GM20431 (cell line): ENCODE data around the gene METTL6.
"Not testable (repeated sequence)": the region's sequence is repeated elsewhere in the genome, so short reads cannot be mapped to it uniquely, and the experiment has no call there.

Experiments
- in situ Hi-C: fragments of 300-500 bp; cut with MseI, MboI; formaldehyde crosslinking; loops from one replicate; pipeline ENCODE4 v1.15.0; 2020; ENCODE audit warnings: low sequenced_read_pairs; ENCODE audit not compliant: unreplicated experiment

The METTL6 gene

DNA sequence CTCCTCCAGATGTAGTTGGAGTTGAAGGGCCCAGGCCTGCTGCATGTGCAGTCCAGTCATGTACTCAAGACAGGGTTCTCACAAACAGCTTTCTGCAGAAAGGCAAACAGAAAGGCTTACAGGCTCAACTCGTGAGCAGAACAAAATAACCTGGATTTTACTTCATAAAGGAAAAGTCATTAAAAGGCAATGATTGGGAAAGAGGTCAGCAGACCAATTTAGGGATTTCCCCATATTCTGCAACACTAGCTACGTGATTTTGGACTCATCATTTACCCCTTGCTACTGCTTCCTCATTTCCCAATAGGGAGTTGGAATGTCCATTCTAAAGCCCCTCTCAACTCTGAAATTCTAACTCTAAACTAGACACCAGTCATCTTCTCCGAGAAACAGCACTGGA is 18.1 kb downstream of the METTL6 start:
- in situ Hi-C loops = loop anchor here (25.0 kb wide), 1 partner anchor 297 kb away; no protein-coding TSS in a partner anchor

DNA sequence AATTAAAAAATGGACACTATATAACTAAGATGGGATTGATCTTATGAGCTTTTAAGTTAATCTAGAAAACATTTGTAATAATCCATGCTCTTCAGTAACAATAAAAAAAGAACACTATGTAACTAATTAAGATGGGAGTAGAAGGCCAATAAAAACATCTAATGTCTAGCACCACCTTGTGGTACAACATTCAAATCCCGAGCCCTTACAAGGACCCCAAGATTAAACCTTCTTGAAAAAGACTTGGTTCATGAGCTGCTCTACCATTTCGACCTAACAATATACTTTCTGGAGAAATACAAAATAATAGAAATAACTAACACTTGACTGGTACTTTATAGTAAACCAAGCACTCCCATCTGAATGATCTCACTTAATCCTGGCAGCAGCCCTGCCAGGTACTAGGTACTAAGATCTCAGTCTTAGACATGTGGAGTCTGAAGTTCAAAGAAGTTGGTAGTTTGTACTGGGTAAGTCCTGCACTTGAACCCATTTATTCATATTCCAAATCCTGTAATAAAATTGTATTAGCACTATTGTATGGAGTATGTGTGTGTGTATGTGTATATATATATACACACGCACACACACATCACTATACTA is 21.8 kb downstream of the METTL6 start:
- in situ Hi-C loops = loop anchor here (25.0 kb wide), 1 partner anchor 293 kb away; no protein-coding TSS in a partner anchor

DNA sequence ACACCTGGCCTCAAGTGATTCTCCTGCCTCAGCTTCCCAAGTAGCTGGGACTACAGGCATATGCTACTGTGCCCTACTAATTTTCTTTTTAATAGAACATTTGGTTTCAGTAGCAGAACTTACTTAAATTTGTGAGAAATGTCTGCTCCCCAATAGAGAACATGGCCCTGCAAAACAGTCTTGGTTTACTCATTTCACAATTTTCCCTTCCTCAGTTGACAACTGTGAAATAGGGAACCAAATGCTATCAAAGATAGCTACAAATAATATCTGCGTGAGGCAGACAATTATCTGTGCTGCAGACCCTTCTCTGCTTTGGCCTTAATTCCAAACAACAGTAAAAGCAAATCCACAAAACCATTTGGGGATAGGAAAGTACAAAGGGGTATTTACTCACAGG is 22.6 kb downstream of the METTL6 start:
- in situ Hi-C loops = loop anchor here (25.0 kb wide), 1 partner anchor 292 kb away; no protein-coding TSS in a partner anchor

DNA sequence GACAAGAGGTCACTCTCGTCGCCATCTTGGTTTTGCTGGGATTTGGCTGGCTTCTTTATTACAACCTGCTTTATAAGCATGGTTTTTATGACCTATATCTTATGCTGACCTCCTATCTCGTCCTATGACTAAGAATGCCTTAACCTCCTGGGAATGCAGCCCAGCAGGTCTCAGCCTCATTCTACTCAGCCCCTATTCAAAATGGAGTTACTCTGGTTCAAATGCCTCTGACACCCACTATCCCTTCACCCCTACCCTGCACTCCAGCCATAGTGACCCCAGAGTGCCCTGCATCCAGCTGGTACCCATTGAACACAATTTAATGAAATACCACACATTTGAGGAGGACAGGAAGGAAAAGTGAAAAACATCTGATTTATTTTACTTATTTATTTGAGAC is 23.4 kb downstream of the METTL6 start:
- in situ Hi-C loops = loop anchor here (25.0 kb wide), 1 partner anchor 292 kb away; no protein-coding TSS in a partner anchor

DNA sequence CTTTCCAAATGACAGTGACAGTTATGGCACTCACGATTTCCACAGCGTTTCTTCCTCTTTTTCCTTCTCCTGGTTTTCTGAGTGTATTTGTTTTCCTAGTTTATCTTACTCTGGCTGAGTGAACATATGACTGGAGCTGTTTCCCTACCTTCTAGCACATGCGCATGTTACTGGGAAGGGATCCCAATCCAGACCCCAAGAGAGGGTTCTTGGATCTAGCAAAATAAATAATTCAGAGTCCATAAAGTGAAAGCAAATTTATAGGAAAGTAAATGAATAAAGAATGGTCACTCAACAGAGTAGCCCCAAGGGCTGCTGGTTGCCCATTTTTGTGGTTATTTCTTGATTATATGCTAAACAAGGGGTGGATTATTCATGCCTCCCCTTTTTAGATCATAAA is 23.8 kb downstream of the METTL6 start:
- in situ Hi-C loops = loop anchor here (25.0 kb wide), 1 partner anchor 291 kb away; no protein-coding TSS in a partner anchor

DNA sequence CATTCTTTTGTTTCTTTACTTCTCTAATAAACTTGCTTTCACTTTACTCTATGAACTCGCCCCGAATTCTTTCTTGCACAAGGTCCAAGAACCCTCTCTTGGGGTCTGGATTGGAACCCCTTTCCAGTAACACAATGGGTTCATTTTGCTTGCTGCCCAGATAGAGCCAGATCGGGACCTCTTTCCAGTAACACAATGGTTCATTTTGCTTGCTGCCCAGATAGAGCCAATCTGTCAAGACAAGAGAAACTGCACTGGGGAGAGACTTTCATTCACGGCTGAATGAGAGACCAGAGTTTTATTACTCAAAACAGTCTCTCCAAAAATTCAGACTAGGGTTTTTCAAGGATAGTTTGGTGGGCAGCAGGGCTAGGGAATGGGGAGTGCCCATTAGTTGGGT is 25.4 kb downstream of the METTL6 start:
- in situ Hi-C loops = loop anchor here (25.0 kb wide), 1 partner anchor 290 kb away; no protein-coding TSS in a partner anchor

DNA sequence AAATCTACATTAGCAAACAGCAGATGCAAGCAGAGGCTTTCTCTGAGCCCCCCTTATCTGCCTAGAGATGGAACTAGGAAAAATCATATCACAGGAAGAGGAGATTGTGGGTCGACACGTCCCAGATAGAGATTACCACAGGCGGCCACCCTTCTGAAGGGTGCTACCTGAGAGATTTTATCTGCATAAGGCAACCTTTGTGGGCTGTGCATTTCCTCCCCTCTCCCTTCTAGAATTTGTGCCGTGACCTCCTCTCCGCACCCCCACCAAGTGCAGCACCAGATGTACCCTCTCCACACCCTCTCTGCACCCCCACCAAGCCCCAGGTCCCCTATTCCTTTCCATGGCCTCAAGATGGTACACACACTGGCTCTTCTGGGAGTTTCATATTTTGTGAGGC is 27.4 kb downstream of the METTL6 start:
- in situ Hi-C loops = loop anchor here (25.0 kb wide), 1 partner anchor 288 kb away; no protein-coding TSS in a partner anchor

DNA sequence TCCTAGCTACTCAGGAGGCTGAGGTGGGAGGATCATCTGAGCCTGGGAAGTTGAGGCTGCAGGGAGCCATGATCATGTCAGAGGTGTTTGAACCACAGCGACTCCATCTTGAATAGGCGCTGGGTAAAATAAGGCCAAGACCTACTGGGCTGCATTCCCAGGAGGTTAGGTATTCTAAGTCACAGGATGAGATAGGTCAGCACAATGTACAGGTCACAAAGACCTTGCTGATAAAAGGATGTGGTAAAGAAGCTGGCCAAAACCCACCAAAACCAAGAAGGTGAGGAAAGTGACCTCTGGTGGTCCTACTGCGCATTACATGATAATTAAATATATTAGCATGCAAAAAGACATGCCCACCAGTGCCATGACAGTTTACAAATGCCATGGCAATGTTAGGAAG is 28.6 kb downstream of the METTL6 start:
- in situ Hi-C loops = not testable (repeated sequence)

DNA sequence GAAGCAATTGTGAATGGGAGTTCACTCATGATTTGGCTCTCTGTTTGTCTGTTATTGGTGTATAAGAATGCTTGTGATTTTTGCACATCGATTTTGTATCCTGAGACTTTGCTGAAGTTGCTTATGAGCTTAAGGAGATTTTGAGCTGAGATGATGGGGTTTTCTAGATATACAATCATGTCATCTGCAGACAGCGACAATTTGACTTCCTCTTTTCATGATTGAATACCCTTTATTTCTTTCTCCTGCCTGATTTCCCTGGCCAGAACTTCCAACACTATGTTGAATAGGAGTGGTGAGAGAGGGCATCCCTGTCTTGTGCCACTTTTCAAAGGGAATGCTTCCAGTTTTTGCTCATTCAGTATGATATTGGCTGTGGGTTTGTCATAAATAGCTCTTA is 34.1 kb downstream of the METTL6 start:
- in situ Hi-C loops = not testable (repeated sequence)

DNA sequence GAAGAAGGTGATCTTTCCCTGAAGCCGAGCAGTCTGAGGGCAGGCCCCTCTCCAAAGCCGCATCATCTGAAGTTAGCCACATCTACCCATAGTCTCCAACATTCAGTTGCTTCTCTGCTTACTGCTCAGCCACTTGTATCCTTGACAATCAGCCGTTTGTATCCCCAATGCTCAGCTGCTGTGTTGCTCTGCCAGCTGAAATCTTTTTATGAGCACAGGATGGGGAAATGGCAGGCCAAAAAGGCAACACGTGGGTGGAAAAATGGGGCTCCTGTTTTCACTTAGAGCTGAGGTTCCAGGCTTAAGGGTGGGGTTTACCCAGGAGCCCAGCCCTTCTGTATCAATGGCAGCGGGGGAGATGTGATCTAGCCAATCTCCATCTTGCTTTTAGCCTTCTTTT is 36.3 kb downstream of the METTL6 start:
- in situ Hi-C loops = no loop called here

DNA sequence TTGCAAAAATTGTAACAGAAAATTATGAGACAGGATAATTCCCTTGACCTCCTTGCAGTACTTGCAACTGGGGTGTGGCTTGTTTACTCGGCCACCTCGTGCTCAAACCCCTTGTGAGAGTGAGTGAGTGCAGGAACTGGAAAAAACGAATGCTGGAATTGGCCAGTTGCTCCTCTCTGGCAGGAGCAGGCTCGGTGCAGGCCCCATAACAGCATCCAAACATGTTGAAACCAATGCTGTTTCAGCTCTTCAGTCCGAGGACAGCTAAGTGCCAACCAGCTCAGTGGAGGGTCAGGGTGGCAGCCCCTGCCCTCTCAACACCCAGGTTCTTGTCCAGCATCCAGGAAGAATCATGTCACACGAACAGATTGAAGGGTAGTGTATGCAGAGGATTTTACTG is 36.9 kb downstream of the METTL6 start:
- in situ Hi-C loops = no loop called here

DNA sequence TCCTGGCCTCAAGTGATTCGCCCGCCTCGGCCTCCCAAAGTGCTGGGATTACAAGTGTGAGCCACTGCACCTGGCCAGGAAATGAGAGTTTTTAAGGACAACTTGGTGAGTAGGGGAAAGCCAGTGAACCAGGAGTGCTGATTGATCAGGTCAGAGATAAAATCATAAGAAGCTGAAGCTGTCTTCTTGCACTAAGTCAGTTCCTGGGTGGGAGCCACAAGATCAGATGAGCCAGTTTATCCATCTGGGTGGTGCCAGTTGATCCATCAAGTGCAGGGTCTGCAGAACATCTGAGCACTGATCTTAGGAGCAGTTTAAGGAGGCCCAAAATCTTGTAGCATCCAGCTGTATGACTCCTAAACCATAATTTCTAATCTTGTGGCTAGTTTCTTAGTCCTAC is 39.0 kb downstream of the METTL6 start:
- in situ Hi-C loops = loop anchor here (10.0 kb wide), 1 partner anchor 124 kb away; no protein-coding TSS in a partner anchor

DNA sequence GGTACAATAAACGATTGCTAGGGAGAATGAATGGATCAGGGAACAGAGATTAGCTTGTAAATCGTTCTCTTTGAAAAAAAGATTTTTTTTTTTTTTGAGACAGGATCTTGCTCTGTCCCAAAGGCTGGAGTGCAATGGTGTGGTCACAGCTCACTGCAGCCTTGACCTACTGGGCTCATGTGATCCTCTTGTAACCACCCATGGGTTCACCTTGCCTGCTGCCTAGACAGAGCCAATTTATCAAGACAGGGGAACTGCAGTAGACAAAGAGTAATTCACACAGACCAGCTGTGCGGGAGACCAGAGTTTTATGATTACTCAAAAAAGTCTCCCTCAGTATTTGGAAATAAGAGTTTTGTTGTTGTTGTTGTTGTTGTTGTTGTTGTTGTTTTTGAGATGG is 39.6 kb downstream of the METTL6 start:
- in situ Hi-C loops = loop anchor here (10.0 kb wide), 1 partner anchor 123 kb away; no protein-coding TSS in a partner anchor

DNA sequence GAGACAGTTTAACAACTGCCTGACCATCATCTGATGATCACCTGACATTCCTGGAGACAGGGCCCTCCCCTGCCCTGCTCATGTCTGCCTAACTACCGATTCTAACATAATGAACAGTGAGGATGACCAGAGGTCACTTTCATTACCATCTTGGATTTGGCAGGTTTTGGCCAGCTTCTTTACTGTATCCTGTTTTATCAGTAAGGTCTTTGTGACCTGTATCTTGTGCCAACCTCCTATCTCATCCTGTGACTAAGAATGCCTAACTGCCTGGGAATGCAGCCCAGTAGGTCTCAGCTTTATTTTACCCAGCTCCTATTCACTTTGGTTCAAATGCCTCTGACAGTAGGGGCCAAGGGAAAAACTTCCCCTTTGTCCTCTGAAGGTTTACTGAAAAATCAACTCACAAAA is 40.2 kb downstream of the METTL6 start:
- in situ Hi-C loops = loop anchor here (10.0 kb wide), 1 partner anchor 122 kb away; no protein-coding TSS in a partner anchor

DNA sequence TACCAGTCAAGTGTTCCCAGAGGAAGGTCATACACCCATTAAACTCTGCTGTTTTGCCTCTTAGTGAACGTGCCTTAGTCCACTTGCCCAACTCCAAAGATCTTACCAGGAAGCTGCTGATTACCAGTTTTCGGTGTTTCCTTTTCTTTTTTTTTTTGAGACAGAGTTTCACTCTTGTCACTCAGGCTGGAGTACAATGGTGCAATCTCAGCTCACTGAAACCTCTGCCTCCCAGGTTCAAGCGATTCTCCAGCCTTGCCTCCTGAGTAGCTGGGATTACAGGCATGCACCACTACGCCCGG is 40.7 kb downstream of the METTL6 start:
- in situ Hi-C loops = loop anchor here (10.0 kb wide), 1 partner anchor 122 kb away; no protein-coding TSS in a partner anchor

DNA sequence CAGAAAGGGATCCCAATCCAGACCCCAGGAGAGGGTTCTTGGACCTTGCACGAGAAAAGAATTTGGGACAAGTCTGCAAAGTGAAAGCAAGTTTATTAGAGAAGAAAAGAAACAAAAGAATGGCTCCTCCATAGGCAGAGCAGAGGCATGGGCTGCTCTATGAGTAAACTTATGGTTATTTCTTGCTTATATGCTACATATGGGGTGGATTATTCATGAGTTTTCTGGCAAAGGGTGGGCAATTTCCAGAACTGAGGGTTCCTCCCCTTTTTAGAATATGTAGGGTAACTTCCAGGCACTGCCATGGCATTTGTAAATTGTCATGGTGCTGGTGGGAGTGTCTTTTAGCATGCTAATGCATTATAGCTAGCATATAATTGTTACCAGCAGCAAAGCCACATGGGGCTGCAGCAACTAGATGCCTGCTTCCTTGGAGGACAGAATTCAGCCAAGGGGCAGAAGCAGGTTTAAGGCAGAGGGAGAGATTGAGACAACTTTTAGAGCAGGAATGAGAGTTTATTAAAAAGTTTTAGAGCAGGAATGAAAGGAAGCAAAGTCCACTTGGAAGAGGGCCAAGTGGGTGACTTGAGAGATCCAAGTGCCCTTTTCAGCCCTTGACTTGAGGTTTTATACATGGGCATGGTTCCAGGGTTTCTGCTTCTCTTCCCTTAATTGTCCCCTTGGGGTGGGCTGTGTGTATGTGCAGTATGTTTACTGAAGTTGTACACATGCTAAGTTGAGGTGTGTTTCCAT is 41.3 kb downstream of the METTL6 start:
- in situ Hi-C loops = loop anchor here (10.0 kb wide), 1 partner anchor 121 kb away; no protein-coding TSS in a partner anchor

DNA sequence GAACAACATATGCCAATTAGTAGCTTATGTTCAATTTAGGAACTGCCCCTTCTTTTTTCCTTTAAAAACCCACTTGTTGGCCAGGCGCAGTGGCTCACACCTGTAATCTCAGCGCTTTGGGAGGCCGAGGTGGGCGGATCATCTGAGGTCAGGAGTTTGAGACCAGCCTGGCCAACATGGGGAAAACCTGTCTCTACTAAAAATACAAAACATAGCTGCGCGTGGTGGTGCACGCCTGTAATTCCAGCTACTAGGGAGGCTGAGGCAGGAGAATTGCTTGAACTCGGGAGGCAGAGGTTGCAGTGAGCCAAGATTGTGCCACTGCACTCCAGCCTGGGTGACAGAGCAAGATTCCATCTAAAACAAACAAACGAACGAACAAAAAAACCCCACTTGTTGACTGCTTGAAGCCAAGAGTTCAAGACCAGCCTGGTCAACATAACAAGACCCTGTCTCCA is 42.1 kb downstream of the METTL6 start:
- in situ Hi-C loops = loop anchor here (10.0 kb wide), 1 partner anchor 120 kb away; no protein-coding TSS in a partner anchor

DNA sequence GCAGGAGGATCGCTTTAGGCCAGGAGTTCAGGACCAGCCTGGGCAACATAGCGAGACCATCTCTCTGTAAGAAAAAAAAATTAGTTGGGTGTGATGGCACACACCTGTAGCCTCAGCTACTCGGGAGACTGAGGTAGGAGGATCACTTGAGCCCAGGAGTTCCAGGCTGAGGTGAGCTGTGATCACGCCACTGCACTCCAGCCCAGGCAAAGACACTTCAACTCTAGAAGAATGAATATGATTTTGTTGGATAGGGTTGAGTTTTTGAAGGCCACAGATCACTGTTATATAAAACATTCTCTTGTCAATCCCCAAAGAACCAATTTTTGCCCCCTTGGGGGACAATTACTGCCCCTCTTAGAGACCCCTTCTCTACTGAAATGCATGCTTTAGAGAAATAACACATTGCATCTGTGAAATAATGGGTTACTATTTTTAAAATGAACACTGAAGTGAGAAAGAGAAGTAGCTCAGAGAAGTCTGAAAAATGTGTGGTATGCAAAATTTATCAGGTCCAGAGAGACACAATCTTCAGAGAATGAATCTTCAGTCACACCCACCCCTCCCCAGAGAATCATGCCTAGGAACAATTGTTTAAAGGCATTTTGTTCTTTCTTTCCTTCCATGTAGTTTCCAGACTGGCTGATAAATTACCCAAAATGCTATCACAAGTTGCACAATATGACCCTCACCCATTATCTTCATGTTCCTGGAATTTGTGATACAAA is 42.7 kb downstream of the METTL6 start:
- in situ Hi-C loops = loop anchor here (10.0 kb wide), 1 partner anchor 120 kb away; no protein-coding TSS in a partner anchor

DNA sequence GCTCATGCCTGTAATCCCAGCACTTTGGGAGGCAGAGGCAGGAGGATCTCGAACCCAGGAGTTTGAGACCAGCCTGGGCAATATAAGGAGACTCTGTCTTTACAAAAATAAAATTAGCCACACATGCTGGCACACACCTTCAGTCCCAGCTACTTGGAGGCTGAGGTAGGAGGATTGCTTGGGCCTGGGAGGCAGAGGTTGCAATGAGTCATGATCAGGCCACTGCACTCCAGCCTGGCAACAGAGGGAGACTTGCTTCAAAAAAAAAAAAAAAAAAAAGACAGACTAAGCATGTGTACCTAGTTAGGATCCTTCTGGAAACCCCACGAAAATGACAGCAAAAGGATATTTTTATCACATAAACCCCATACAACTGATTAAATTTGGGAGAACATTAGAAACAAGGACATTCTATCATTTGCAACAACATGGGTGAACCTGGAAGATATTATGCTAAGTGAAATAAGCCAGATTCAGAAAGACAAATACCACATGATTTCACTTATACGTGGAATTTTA is 44.9 kb downstream of the METTL6 start:
- in situ Hi-C loops = loop anchor here (10.0 kb wide), 1 partner anchor 118 kb away; no protein-coding TSS in a partner anchor
